Adrenal gland (tissue), 5 donors: ENCODE results near the gene ALG1.
"Not testable (repeated sequence)": the region's sequence is repeated elsewhere in the genome, so short reads cannot be mapped to it uniquely, and the experiment has no call there.

ENCODE experiments used
- POLR2A ChIP-seq, 2 donors: fragments of 450-650 bp; IDR thresholded peaks; one replicate each; pipeline ENCODE4 v1.6.1; 2017; ENCODE audit warnings: antibody characterized with exemption in 2 of 2, mild to moderate bottlenecking in 2 of 2, moderate library complexity in 1 of 2
- TF ChIP-seq, protein P1 (sequence below), 6 experiments: fragments of 450-650 bp in 4 of 6; fragments of 200-600 bp in 2 of 6; sonication (generic) in 1 of 6; IDR thresholded peaks; 1 replicate in 5 of 6; 2 replicates in 1 of 6; pipeline versions ENCODE4 v1.5.1 to v1.8.0; 2016 to 2021; ENCODE audit warnings: antibody characterized with exemption in 6 of 6, mild to moderate bottlenecking in 2 of 6, moderate library complexity in 1 of 6
- donor health status: DM: no; HTN: no; CAD: no.

- TF ChIP-seq, protein P1, sequence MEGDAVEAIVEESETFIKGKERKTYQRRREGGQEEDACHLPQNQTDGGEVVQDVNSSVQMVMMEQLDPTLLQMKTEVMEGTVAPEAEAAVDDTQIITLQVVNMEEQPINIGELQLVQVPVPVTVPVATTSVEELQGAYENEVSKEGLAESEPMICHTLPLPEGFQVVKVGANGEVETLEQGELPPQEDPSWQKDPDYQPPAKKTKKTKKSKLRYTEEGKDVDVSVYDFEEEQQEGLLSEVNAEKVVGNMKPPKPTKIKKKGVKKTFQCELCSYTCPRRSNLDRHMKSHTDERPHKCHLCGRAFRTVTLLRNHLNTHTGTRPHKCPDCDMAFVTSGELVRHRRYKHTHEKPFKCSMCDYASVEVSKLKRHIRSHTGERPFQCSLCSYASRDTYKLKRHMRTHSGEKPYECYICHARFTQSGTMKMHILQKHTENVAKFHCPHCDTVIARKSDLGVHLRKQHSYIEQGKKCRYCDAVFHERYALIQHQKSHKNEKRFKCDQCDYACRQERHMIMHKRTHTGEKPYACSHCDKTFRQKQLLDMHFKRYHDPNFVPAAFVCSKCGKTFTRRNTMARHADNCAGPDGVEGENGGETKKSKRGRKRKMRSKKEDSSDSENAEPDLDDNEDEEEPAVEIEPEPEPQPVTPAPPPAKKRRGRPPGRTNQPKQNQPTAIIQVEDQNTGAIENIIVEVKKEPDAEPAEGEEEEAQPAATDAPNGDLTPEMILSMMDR (IDR thresholded peaks at IDR 0.05): not testable (repeated sequence)
- TF ChIP-seq POLR2A (IDR thresholded peaks at IDR 0.05): not testable (repeated sequence)
Observed at GRCh38 chr16:5132915-5133600, 61.4 kb downstream of the ALG1 start.
